GM12878 (cell line): ENCODE measurements around the gene SCNN1B. TPM values are rescaled to one million over a fixed set of nuclear protein-coding genes. Genes with fewer than 3 reads are reported as not detected.

Source experiments
- ATF2 ChIP-seq: IDR thresholded peaks from 2 replicates; pipeline ENCODE4 v1.6.1; 2012; ENCODE audit warnings: low read length, inconsistent platforms
- CBFB ChIP-seq: IDR thresholded peaks from 2 replicates; pipeline ENCODE4 v1.6.1; 2016; ENCODE audit warnings: antibody characterized with exemption, low read depth
- CEBPB ChIP-seq, 2 experiments: fragments of 150-350 bp in 1 of 2; IDR thresholded peaks; 2 replicates each; pipeline ENCODE4 v1.6.1; 2012 to 2014; ENCODE audit warnings: low read depth in 2 of 2, low read length in 2 of 2, borderline replicate concordance in 1 of 2, inconsistent platforms in 1 of 2
- CEBPZ ChIP-seq: fragments of 150-350 bp; IDR thresholded peaks from 2 replicates; pipeline ENCODE4 v1.6.1; 2016; ENCODE audit warnings: low read depth, low read length
- CHD2 ChIP-seq: IDR thresholded peaks from 2 replicates; pipeline ENCODE4 v1.6.1; 2011; ENCODE audit warnings: low read depth, low read length, improper control_type of control experiment, borderline replicate concordance
- EED ChIP-seq: sonication (generic); IDR thresholded peaks from 2 replicates; pipeline ENCODE4 v1.6.1; 2016; ENCODE audit warnings: antibody characterized with exemption, low read depth
- ETV6 ChIP-seq, 2 experiments: fragments of 450-650 bp in 1 of 2; IDR thresholded peaks in 1 of 2; conservative IDR thresholded peaks in 1 of 2; 2 replicates each; pipeline ENCODE4 v1.6.1; 2014; ENCODE audit warnings: antibody characterized with exemption in 1 of 2, borderline replicate concordance in 1 of 2, low read depth in 1 of 2, mild to moderate bottlenecking in 1 of 2, moderate library complexity in 1 of 2
- GATAD2B ChIP-seq: fragments of 450-650 bp; conservative IDR thresholded peaks from 2 replicates; pipeline ENCODE4 v1.6.1; 2017; ENCODE audit warnings: low read depth, mild to moderate bottlenecking, moderate library complexity
- NBN ChIP-seq: fragments of 450-650 bp; IDR thresholded peaks from 2 replicates; pipeline ENCODE4 v1.6.1; 2016
- NFIC ChIP-seq: IDR thresholded peaks from 2 replicates; pipeline ENCODE4 v1.6.1; 2012; ENCODE audit warnings: low read depth, mild to moderate bottlenecking, inconsistent platforms, low read length, moderate library complexity
- NR2F1 ChIP-seq: fragments of 450-650 bp; conservative IDR thresholded peaks from 2 replicates; pipeline ENCODE4 v1.6.1; 2017; ENCODE audit warnings: mild to moderate bottlenecking
- NRF1 ChIP-seq: conservative IDR thresholded peaks from 2 replicates; pipeline ENCODE4 v1.6.1; 2011; ENCODE audit warnings: mild to moderate bottlenecking, low read depth, low read length, improper control_type of control experiment
- PAX5 ChIP-seq: IDR thresholded peaks from 2 replicates; pipeline ENCODE4 v1.6.1; 2011; ENCODE audit warnings: low read depth, low read length, borderline replicate concordance
- PAX8 ChIP-seq: fragments of 450-650 bp; IDR thresholded peaks from 2 replicates; pipeline ENCODE4 v1.6.1; 2017; ENCODE audit warnings: mild to moderate bottlenecking, moderate library complexity
- RB1 ChIP-seq: fragments of 450-650 bp; formaldehyde crosslinking; IDR thresholded peaks from 2 replicates; pipeline ENCODE4 v1.6.1; 2017; ENCODE audit warnings: mild to moderate bottlenecking, borderline replicate concordance
- RELA ChIP-seq: fragments of 450-650 bp; IDR thresholded peaks from 2 replicates; pipeline ENCODE4 v1.8.0; 2014; ENCODE audit warnings: borderline replicate concordance; ENCODE audit not compliant: partially characterized antibody
- SIX5 ChIP-seq: IDR thresholded peaks from 2 replicates; pipeline ENCODE4 v1.6.1; 2011; ENCODE audit warnings: mild to moderate bottlenecking, low read depth, low read length, moderate library complexity; ENCODE audit not compliant: severe bottlenecking
- SMARCA5 ChIP-seq: fragments of 450-650 bp; IDR thresholded peaks from 2 replicates; pipeline ENCODE4 v1.6.1; 2017; ENCODE audit warnings: mild to moderate bottlenecking
- SREBF1 ChIP-seq: IDR thresholded peaks from 2 replicates; pipeline ENCODE4 v1.6.1; 2012; ENCODE audit warnings: mild to moderate bottlenecking, low read length
- TCF12 ChIP-seq: IDR thresholded peaks from 2 replicates; pipeline ENCODE4 v1.6.1; 2011; ENCODE audit warnings: low read depth, mild to moderate bottlenecking, low read length
- TCF3 ChIP-seq: IDR thresholded peaks from 2 replicates; pipeline ENCODE4 v1.6.1; 2012; ENCODE audit warnings: low read depth, mild to moderate bottlenecking, low read length, borderline replicate concordance; ENCODE audit not compliant: insufficient read depth
- ZSCAN29 ChIP-seq: fragments of 450-650 bp; IDR thresholded peaks from 2 replicates; pipeline ENCODE4 v1.6.1; 2017; ENCODE audit warnings: mild to moderate bottlenecking, moderate library complexity
- polyA plus RNA-seq, 11 experiments: library from polyadenylated mRNA; depleted of rRNA in 4 of 11; unstranded in 6 of 11; stranded (reverse) in 5 of 11; fragments of >200 nt; fragmentation: Nextera tagmentation in 4 of 11; fragmentation: Illumina TruSeq in 1 of 11; extraction: Ambion mirVana in 4 of 11; extraction: Trizol in 1 of 11; gene quantifications; 1 replicate in 1 of 11; 2 replicates in 10 of 11; pipeline versions ENCODE4 v1.2.1 to v1.2.3, GENCODE V29; 2011 to 2016; ENCODE audit warnings: inconsistent platforms in 2 of 11, missing spikeins in 2 of 11, low read depth in 1 of 11
- total RNA-seq, 4 experiments: library from RNA; depleted of rRNA in 3 of 4; stranded (reverse); fragments of >200 nt in 3 of 4; fragmentation: Illumina TruSeq in 1 of 4; extraction: Trizol in 1 of 4; gene quantifications; 2 replicates each; pipeline versions ENCODE4 v1.2.1 to v1.2.3, GENCODE V29; 2013 to 2021
- TF ChIP-seq, protein P1 (sequence below): IDR thresholded peaks from 2 replicates; pipeline ENCODE4 v1.6.1; 2012; ENCODE audit warnings: low read depth, low read length, improper control_type of control experiment
- TF ChIP-seq, protein P2 (sequence below): IDR thresholded peaks from 2 replicates; pipeline ENCODE4 v1.6.1; 2012; ENCODE audit warnings: low read depth, low read length, improper control_type of control experiment

The SCNN1B gene
- total and polyA plus RNA-seq, 10 of the 15 experiments (the other 5 are each of a cell fraction or from before 2014, with no cell fraction given) = 0.28 to 1.5 (median 0.64) TPM

- TF ChIP-seq NR2F1 (peak; percentile 91), SIX5 (no peak), NRF1 (no peak), PAX5 (peak; percentile 77), CBFB (0 out of 2 replicates have a peak, but pooled peaks have one; percentile 14), CHD2 (no peak; the same call in 1 of the 2 replicates), PAX8 (0 out of 2 replicates have a peak, but pooled peaks have one; percentile 43), RB1 (no peak), TCF12 (peak; percentile 83), TCF3 (peak; percentile 75), SREBF1 (no peak), SMARCA5 (no peak), CEBPZ (no peak), ETV6 (conservative IDR thresholded peaks at IDR 0.05 in 1 of 2, IDR thresholded peaks at IDR 0.05 in 1 of 2; ENCODE audit: borderline replicate concordance in 1 of 2, low read depth in 1 of 2) (peak in 1 of 2 experiments; percentile 63; a peak in 1 of 4 replicates), GATAD2B (peak; percentile 27; the same call in 1 of the 2 replicates), NBN (peak; percentile 55), EED (peak; percentile 62; the same call in 1 of the 2 replicates), RELA (peak; percentile 38), ZSCAN29 (0 out of 2 replicates have a peak, but pooled peaks have one; percentile 19), ATF2 (peak; percentile 44; the same call in 1 of the 2 replicates), NFIC (peak; percentile 59; the same call in 1 of the 2 replicates), CEBPB (IDR thresholded peaks at IDR 0.05; ENCODE audit: borderline replicate concordance in 1 of 2, low read depth in 2 of 2, low read length in 2 of 2) (peak in 1 of 2 experiments; percentile 52; a peak in 1 of 4 replicates)
- TF ChIP-seq, protein P1, sequence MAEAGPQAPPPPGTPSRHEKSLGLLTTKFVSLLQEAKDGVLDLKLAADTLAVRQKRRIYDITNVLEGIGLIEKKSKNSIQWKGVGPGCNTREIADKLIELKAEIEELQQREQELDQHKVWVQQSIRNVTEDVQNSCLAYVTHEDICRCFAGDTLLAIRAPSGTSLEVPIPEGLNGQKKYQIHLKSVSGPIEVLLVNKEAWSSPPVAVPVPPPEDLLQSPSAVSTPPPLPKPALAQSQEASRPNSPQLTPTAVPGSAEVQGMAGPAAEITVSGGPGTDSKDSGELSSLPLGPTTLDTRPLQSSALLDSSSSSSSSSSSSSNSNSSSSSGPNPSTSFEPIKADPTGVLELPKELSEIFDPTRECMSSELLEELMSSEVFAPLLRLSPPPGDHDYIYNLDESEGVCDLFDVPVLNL = no peak
- TF ChIP-seq, protein P2, sequence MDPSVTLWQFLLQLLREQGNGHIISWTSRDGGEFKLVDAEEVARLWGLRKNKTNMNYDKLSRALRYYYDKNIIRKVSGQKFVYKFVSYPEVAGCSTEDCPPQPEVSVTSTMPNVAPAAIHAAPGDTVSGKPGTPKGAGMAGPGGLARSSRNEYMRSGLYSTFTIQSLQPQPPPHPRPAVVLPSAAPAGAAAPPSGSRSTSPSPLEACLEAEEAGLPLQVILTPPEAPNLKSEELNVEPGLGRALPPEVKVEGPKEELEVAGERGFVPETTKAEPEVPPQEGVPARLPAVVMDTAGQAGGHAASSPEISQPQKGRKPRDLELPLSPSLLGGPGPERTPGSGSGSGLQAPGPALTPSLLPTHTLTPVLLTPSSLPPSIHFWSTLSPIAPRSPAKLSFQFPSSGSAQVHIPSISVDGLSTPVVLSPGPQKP = no peak
- TF ChIP-seq, all 136 proteins: peak for 36
Observed at GRCh38 chr16:23334457-23334853, 32.4 kb downstream of the SCNN1B start (continued).
